GM12864 (cell line): ENCODE results near the gene C1orf74.
"Not testable (repeated sequence)": the region's sequence is repeated elsewhere in the genome, so short reads cannot be mapped to it uniquely, and the experiment has no call there.

ENCODE experiments used
- DNase-seq: peaks from one replicate; pipeline ENCODE4 v3.0.0-alpha.2; 2011; ENCODE audit warnings: low read depth
- H3K4me3 ChIP-seq: 2 replicates; pipeline ENCODE4 v1.5.1; 2011; ENCODE audit warnings: mild to moderate bottlenecking, low read depth, low read length, control low read depth
- CTCF ChIP-seq: IDR thresholded peaks from 2 replicates; pipeline ENCODE4 v1.5.1; 2011; ENCODE audit warnings: low read depth, mild to moderate bottlenecking, moderate library complexity, low read length, control low read depth, inconsistent platforms; ENCODE audit errors: missing control alignments

C1orf74 gene

GRCh38 chr1:209797978-209798639 is 13.8 kb upstream of the C1orf74 start:
- peak; percentile 33 for TF ChIP-seq CTCF
- DNase-seq, result no peak

GRCh38 chr1:209793711-209794110 is 9.4 kb upstream of the C1orf74 start:
- DNase-seq, H3K4me3 ChIP-seq: not testable (repeated sequence)

More at GRCh38 chr1:209797978-209798639, 13.8 kb upstream of the C1orf74 start:
- no peak overlapping the region for H3K4me3 ChIP-seq

- H3K4me3 ChIP-seq, result no peak overlapping the region
- no peak for TF ChIP-seq CTCF
- no peak for DNase-seq
These were observed 7.6 kb upstream of the C1orf74 start for GRCh38 chr1:209791920-209792319.

GRCh38 chr1:209790286-209791193 is 6.2 kb upstream of the C1orf74 start:
- TF ChIP-seq CTCF, result no peak
- no peak for DNase-seq
- H3K4me3 ChIP-seq, result no peak overlapping the region

- no peak for TF ChIP-seq CTCF
- no peak for DNase-seq
- no peak overlapping the region for H3K4me3 ChIP-seq
These were observed 4.9 kb upstream of the C1orf74 start for GRCh38 chr1:209789245-209789644.

- no peak for TF ChIP-seq CTCF
- no peak for DNase-seq
- no peak overlapping the region for H3K4me3 ChIP-seq
These were observed 3.2 kb upstream of the C1orf74 start for GRCh38 chr1:209787551-209787950.

- no peak overlapping the region for H3K4me3 ChIP-seq
- DNase-seq, result no peak
- TF ChIP-seq CTCF, result no peak
These were observed 1.8 kb upstream of the C1orf74 start for GRCh38 chr1:209786146-209786545.
